GM12878 (cell line): Measurements from ENCODE around the gene FBXO7. TPM values are rescaled to one million over a fixed set of nuclear protein-coding genes. Genes with fewer than 3 reads are reported as not detected.

Experiments used
- ATAC-seq: fragments of 200-7000 bp; cut with Tn5 transposase; 3 replicates; pipeline ENCODE4 v1.9.1; 2020; ENCODE audit warnings: mild to moderate bottlenecking, moderate library complexity
- BruUV-seq: library from RNA; stranded (reverse); fragments of 400-500 nt; replicated peaks from 2 replicates; lab custom pipeline; 2021; lab: Mats Ljungman, UMichigan
- CTCF ChIA-PET: fragments of 300-600 bp; sonication (Branson Sonifier 250); formaldehyde crosslinking; extraction: SDS; loops from one replicate; lab custom pipeline; 2021; ENCODE audit warnings: inconsistent platforms; lab: Yijun Ruan, JAX
- POLR2A ChIA-PET: fragments of 350-600 bp; formaldehyde crosslinking; extraction: SDS; loops from one replicate; lab custom pipeline; 2021; ENCODE audit warnings: inconsistent platforms; lab: Charles Lee
- RAD21 ChIA-PET: fragments of 300-600 bp; sonication (Branson Sonifier 250); formaldehyde crosslinking; loops from one replicate; lab custom pipeline; 2023; ENCODE audit warnings: antibody characterized with exemption; ENCODE audit not compliant: unreplicated experiment; lab: Charles Lee
- SMC1A ChIA-PET: fragments of 300-600 bp; sonication (Branson Sonifier 250); formaldehyde crosslinking; loops from one replicate; lab custom pipeline; 2023; ENCODE audit not compliant: unreplicated experiment, uncharacterized antibody; lab: Charles Lee
- DNase-seq: peaks from one replicate; pipeline ENCODE4 v3.0.0-alpha.2; 2011; ENCODE audit warnings: low read depth, low spot score
- FAIRE-seq: peaks from 3 replicates; lab custom pipeline; 2011; peaks lifted over from hg19 to GRCh38; lab: Jason Lieb, UNC
- H2AFZ ChIP-seq: 2 replicates; pipeline ENCODE4 v1.6.0; 2011; ENCODE audit warnings: low read depth, low read length, control low read depth; ENCODE audit not compliant: control insufficient read depth
- H3K27ac ChIP-seq: 2 replicates; pipeline ENCODE4 v1.5.1; 2011; ENCODE audit warnings: control low read depth; ENCODE audit not compliant: control insufficient read depth, insufficient read depth
- H3K27me3 ChIP-seq, 2 experiments: replicated peaks in 1 of 2; 2 replicates each; pipeline versions ENCODE4 v1.6.0 to v1.6.1; 2011; ENCODE audit warnings: low read length in 1 of 2; ENCODE audit not compliant: control insufficient read depth in 2 of 2, insufficient read depth in 2 of 2
- H3K36me3 ChIP-seq, 2 experiments: 2 replicates each; pipeline ENCODE4 v1.5.1; 2011; ENCODE audit warnings: low read length in 1 of 2; ENCODE audit not compliant: control insufficient read depth in 2 of 2, insufficient read depth in 2 of 2
- H3K4me1 ChIP-seq: 2 replicates; pipeline ENCODE4 v1.6.1; 2011; ENCODE audit warnings: mild to moderate bottlenecking, low read length, moderate library complexity, mixed read lengths; ENCODE audit not compliant: control insufficient read depth, insufficient read depth
- H3K4me2 ChIP-seq: 2 replicates; pipeline ENCODE4 v1.6.0; 2011; ENCODE audit warnings: control low read depth; ENCODE audit not compliant: control insufficient read depth, insufficient read depth
- H3K4me3 ChIP-seq: fragments of 200-600 bp; sonication (generic); 2 replicates; pipeline ENCODE4 v1.5.1; 2016
- H3K79me2 ChIP-seq: 2 replicates; pipeline ENCODE4 v1.6.0; 2011; ENCODE audit warnings: low read length; ENCODE audit not compliant: control insufficient read depth, insufficient read depth
- H3K9ac ChIP-seq: 2 replicates; pipeline ENCODE4 v1.8.0; 2011; ENCODE audit warnings: low read length, control low read depth, mixed read lengths; ENCODE audit not compliant: control insufficient read depth, insufficient read depth
- H3K9me3 ChIP-seq: replicated peaks from 3 replicates; pipeline ENCODE4 v1.5.1; 2011; ENCODE audit warnings: mild to moderate bottlenecking, low read length; ENCODE audit not compliant: control insufficient read depth, insufficient read depth
- H4K20me1 ChIP-seq: 2 replicates; pipeline ENCODE4 v1.6.0; 2011; ENCODE audit not compliant: control insufficient read depth, insufficient read depth
- ASH2L ChIP-seq: fragments of 300-600, 200-600 bp; sonication (generic); IDR thresholded peaks from 2 replicates; pipeline ENCODE4 v1.6.1; 2017; ENCODE audit warnings: low read depth, mild to moderate bottlenecking, borderline replicate concordance
- CBFB ChIP-seq: IDR thresholded peaks from 2 replicates; pipeline ENCODE4 v1.6.1; 2016; ENCODE audit warnings: antibody characterized with exemption, low read depth
- MTA2 ChIP-seq: fragments of 450-650 bp; IDR thresholded peaks from 2 replicates; pipeline ENCODE4 v1.6.1; 2016; ENCODE audit warnings: low read depth, mild to moderate bottlenecking, moderate library complexity
- MYB ChIP-seq: fragments of 150-350 bp; IDR thresholded peaks from 2 replicates; pipeline ENCODE4 v1.6.1; 2014; ENCODE audit warnings: mild to moderate bottlenecking, low read depth, low read length, borderline replicate concordance
- POU2F2 ChIP-seq: IDR thresholded peaks from 3 replicates; pipeline ENCODE4 v1.6.1; 2011; ENCODE audit warnings: low read depth, mild to moderate bottlenecking, low read length, borderline replicate concordance
- SKIL ChIP-seq: fragments of 450-650 bp; IDR thresholded peaks from 2 replicates; pipeline ENCODE4 v1.6.1; 2017; ENCODE audit warnings: mild to moderate bottlenecking, low read depth, inconsistent platforms; ENCODE audit not compliant: poor library complexity, severe bottlenecking
- SREBF1 ChIP-seq: IDR thresholded peaks from 2 replicates; pipeline ENCODE4 v1.6.1; 2012; ENCODE audit warnings: mild to moderate bottlenecking, low read length
- STAT3 ChIP-seq: IDR thresholded peaks from 2 replicates; pipeline ENCODE4 v1.6.1; 2011; ENCODE audit warnings: low read depth, low read length, improper control_type of control experiment
- ZNF207 ChIP-seq: fragments of 450-650 bp; IDR thresholded peaks from 2 replicates; pipeline ENCODE4 v1.6.1; 2014; ENCODE audit warnings: antibody characterized with exemption, mild to moderate bottlenecking, borderline replicate concordance
- ZNF217 ChIP-seq: fragments of 450-650 bp; IDR thresholded peaks from 2 replicates; pipeline ENCODE4 v1.6.1; 2017; ENCODE audit warnings: antibody characterized with exemption, mild to moderate bottlenecking
- WGBS: methylation state at CpG from one replicate; pipeline ENCODE4 v1.1.6; 2016; ENCODE audit warnings: low lambda C conversion rate; ENCODE audit not compliant: insufficient replicate concordance, insufficient coverage; ENCODE audit errors: missing lambda C conversion rate; 5-methylcytosine and 5-hydroxymethylcytosine counted together
- in situ Hi-C: fragments of 300-500 bp; cut with MboI; formaldehyde crosslinking; loops from 9 replicates; pipeline ENCODE4 v1.14.3; 2018; ENCODE audit warnings: mixed read lengths
- intact Hi-C: fragments of 100-400 bp; cut with micrococcal nuclease; formaldehyde crosslinking; loops from one replicate; pipeline ENCODE4 v1.14.2; 2022; ENCODE audit not compliant: unreplicated experiment
- polyA plus RNA-seq, 11 experiments: library from polyadenylated mRNA; depleted of rRNA in 4 of 11; unstranded in 6 of 11; stranded (reverse) in 5 of 11; fragments of >200 nt; fragmentation: Nextera tagmentation in 4 of 11; fragmentation: Illumina TruSeq in 1 of 11; extraction: Ambion mirVana in 4 of 11; extraction: Trizol in 1 of 11; gene quantifications; 1 replicate in 1 of 11; 2 replicates in 10 of 11; pipeline versions ENCODE4 v1.2.1 to v1.2.3, GENCODE V29; 2011 to 2016; ENCODE audit warnings: inconsistent platforms in 2 of 11, missing spikeins in 2 of 11, low read depth in 1 of 11
- total RNA-seq, 4 experiments: library from RNA; depleted of rRNA in 3 of 4; stranded (reverse); fragments of >200 nt in 3 of 4; fragmentation: Illumina TruSeq in 1 of 4; extraction: Trizol in 1 of 4; gene quantifications; 2 replicates each; pipeline versions ENCODE4 v1.2.1 to v1.2.3, GENCODE V29; 2013 to 2021

FBXO7 gene
- total and polyA plus RNA-seq, 10 of the 15 experiments (the other 5 are each of a cell fraction or from before 2014, with no cell fraction given): 37.3 to 192 (median 110) TPM

- Histone ChIP-seq H3K4me1 (no peaks in the 10 kb centered on the region), H3K4me2 (no peak overlapping the region), H3K27ac (no peak overlapping the region), H3K36me3 (no peaks in the 10 kb centered on the region), H2AFZ (no peak overlapping the region), H3K27me3 (no peaks in the 10 kb centered on the region; a peak in 1 of 4 replicates), H4K20me1 (no peaks in the 10 kb centered on the region), H3K9ac (no peak overlapping the region), H3K4me3 (no peak overlapping the region), H3K79me2 (no peaks in the 10 kb centered on the region), H3K9me3 (no peaks in the 10 kb centered on the region)
- ChIA-PET SMC1A (no interaction called here), RAD21 (no interaction called here), CTCF (no interaction called here), POLR2A (no interaction called here)
- no peak for ATAC-seq
- no peak for DNase-seq
- TF ChIP-seq CBFB: no peak
- intact Hi-C loops: no loop called here
- WGBS: 14% methylated on average over 4 of the region's 4 CpGs
- in situ Hi-C loops: no loop called here
- BruUV-seq: no TSS peak
- FAIRE-seq: no peak
These were observed 71.9 kb downstream of the FBXO7 start for GRCh38 chr22:32546496-32546895.

DNA sequence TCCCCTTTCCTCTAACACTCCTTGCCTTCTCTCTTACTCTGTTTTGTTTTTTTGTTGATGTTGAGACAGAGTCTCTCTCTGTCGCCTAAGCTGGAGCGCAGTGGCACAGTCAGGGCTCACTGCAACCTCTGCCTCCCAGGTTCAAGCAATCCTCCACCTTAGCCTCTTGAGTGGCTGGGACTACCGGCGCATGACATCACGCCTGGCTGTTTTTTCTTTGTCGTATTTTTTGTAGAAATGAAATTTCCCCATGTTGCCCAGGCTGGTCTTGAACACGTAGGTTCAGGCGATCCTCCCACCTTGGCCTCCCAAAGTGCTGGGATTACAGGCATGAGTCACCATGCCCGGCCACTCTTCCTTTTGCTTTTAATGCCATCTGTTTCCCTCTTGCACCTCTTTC, 72.3 kb downstream of the FBXO7 start:
- Histone ChIP-seq H3K4me2 (no peak overlapping the region), H4K20me1 (no peaks in the 10 kb centered on the region), H3K79me2 (no peaks in the 10 kb centered on the region), H3K27ac (no peak overlapping the region), H3K36me3 (no peaks in the 10 kb centered on the region), H2AFZ (no peak overlapping the region), H3K9ac (no peak overlapping the region), H3K4me3 (no peak overlapping the region), H3K9me3 (no peaks in the 10 kb centered on the region), H3K4me1 (no peaks in the 10 kb centered on the region), H3K27me3 (no peaks in the 10 kb centered on the region; a peak in 1 of 4 replicates)
- intact Hi-C loops (no loop called here), in situ Hi-C loops (no loop called here)
- ChIA-PET SMC1A (no interaction called here), CTCF (no interaction called here), RAD21 (no interaction called here), POLR2A (no interaction called here)
- DNase-seq (no peak), ATAC-seq (no peak), FAIRE-seq (no peak)
- BruUV-seq: no TSS peak
- WGBS: 33% methylated on average over 9 of the region's 9 CpGs
- no peak for TF ChIP-seq SREBF1
- TF ChIP-seq ZNF217: no peak
- TF ChIP-seq SKIL: no peak
- TF ChIP-seq ASH2L: no peak
- TF ChIP-seq STAT3: no peak
- no peak for TF ChIP-seq MYB
- TF ChIP-seq ZNF207: no peak
- TF ChIP-seq POU2F2: no peak
- no peak for TF ChIP-seq MTA2
